NB4 (cell line): ENCODE results near the gene NOL3.

Experiments
- POLR2A ChIP-seq: IDR thresholded peaks from 2 replicates; pipeline ENCODE4 v1.6.1; 2011; ENCODE audit warnings: mild to moderate bottlenecking; ENCODE audit not compliant: insufficient read length; ENCODE audit errors: extremely low read depth
- TF ChIP-seq, protein P1 (sequence below): IDR thresholded peaks from one replicate; pipeline ENCODE4 v1.5.1; 2012; ENCODE audit warnings: low read depth, low read length
- TF ChIP-seq, protein P2 (sequence below): IDR thresholded peaks from 2 replicates; pipeline ENCODE4 v1.6.1; 2011; ENCODE audit warnings: low read depth, low read length

DNA sequence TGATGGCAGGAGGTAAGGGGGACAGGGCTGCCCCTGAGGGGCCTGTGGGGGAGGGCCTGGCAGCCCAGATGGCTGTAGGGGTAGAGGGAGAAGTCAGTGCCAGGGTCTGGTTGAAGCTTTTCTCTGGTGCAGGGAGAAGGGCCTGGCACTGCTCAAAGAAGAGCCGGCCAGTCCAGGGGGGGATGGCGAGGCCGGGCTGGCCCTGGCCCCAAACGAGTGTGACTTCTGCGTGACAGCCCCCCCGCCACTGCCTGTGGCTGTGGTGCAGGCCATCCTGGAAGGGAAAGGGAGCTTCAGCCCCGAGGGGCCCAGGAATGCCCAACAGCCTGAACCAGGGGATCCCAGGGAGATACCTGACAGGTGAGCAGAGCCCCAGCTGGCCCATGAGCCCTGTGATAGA, 2.8 kb upstream of the NOL3 start:
- TF ChIP-seq, protein P1, sequence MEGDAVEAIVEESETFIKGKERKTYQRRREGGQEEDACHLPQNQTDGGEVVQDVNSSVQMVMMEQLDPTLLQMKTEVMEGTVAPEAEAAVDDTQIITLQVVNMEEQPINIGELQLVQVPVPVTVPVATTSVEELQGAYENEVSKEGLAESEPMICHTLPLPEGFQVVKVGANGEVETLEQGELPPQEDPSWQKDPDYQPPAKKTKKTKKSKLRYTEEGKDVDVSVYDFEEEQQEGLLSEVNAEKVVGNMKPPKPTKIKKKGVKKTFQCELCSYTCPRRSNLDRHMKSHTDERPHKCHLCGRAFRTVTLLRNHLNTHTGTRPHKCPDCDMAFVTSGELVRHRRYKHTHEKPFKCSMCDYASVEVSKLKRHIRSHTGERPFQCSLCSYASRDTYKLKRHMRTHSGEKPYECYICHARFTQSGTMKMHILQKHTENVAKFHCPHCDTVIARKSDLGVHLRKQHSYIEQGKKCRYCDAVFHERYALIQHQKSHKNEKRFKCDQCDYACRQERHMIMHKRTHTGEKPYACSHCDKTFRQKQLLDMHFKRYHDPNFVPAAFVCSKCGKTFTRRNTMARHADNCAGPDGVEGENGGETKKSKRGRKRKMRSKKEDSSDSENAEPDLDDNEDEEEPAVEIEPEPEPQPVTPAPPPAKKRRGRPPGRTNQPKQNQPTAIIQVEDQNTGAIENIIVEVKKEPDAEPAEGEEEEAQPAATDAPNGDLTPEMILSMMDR, result no peak
- TF ChIP-seq POLR2A, result no peak
- TF ChIP-seq, protein P2, sequence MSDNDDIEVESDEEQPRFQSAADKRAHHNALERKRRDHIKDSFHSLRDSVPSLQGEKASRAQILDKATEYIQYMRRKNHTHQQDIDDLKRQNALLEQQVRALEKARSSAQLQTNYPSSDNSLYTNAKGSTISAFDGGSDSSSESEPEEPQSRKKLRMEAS, result no peak
